BE2C (cell line): ENCODE results near the gene TMEM120A.

Source experiments
- DNase-seq: peaks from one replicate; pipeline ENCODE4 v3.0.0-alpha.2; 2020
- H3K27me3 ChIP-seq: fragments of 250-450 bp; sonication (Bioruptor Pico); 2 replicates; pipeline ENCODE4 v1.5.1; 2020; ENCODE audit warnings: mild to moderate bottlenecking
- H3K36me3 ChIP-seq: fragments of 250-450 bp; sonication (Bioruptor Pico); 2 replicates; pipeline ENCODE4 v1.5.1; 2020; ENCODE audit warnings: mild to moderate bottlenecking
- H3K4me1 ChIP-seq: fragments of 250-450 bp; sonication (Bioruptor Pico); 2 replicates; pipeline ENCODE4 v1.5.1; 2020
- H3K4me3 ChIP-seq: 2 replicates; pipeline ENCODE4 v1.5.1; 2011; ENCODE audit warnings: low read depth, low read length
- H3K9me3 ChIP-seq: fragments of 250-450 bp; sonication (Bioruptor Pico); 2 replicates; pipeline ENCODE4 v1.5.1; 2020
- TF ChIP-seq, protein P1 (sequence below): IDR thresholded peaks from 2 replicates; pipeline ENCODE4 v1.5.1; 2012; ENCODE audit warnings: mild to moderate bottlenecking, low read depth, low read length

TMEM120A gene

GRCh38 chr7:75996476-75996875 is 2.1 kb upstream of the TMEM120A start:
- H3K4me3 ChIP-seq, result no peak overlapping the region

DNA sequence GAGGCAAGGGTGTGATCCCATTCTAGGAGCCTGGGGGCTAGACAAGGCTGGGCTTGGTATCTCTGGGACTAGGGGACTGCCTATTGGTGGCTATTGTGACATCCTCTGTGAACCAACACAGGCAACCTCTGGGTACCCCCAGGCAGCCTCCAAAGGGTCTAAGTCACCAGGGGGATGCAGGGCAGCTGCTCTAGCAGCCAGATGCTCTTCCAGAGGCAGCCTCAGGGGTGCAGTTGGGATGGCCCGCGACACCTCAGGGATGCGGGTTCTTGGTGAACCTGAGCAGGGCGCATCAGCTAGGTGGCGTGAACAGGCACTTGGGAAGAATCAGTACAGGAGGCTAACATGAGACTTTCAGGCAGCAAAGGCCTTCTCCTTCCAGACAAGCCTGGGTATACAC is 1.6 kb upstream of the TMEM120A start:
- Histone ChIP-seq H3K4me1 (no peaks in the 10 kb centered on the region), H3K27me3 (no peaks in the 10 kb centered on the region), H3K36me3 (no peaks in the 10 kb centered on the region), H3K9me3 (no peaks in the 10 kb centered on the region), H3K4me3 (no peak overlapping the region)
- DNase-seq, result no peak
- TF ChIP-seq, protein P1, sequence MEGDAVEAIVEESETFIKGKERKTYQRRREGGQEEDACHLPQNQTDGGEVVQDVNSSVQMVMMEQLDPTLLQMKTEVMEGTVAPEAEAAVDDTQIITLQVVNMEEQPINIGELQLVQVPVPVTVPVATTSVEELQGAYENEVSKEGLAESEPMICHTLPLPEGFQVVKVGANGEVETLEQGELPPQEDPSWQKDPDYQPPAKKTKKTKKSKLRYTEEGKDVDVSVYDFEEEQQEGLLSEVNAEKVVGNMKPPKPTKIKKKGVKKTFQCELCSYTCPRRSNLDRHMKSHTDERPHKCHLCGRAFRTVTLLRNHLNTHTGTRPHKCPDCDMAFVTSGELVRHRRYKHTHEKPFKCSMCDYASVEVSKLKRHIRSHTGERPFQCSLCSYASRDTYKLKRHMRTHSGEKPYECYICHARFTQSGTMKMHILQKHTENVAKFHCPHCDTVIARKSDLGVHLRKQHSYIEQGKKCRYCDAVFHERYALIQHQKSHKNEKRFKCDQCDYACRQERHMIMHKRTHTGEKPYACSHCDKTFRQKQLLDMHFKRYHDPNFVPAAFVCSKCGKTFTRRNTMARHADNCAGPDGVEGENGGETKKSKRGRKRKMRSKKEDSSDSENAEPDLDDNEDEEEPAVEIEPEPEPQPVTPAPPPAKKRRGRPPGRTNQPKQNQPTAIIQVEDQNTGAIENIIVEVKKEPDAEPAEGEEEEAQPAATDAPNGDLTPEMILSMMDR, result no peak

More at GRCh38 chr7:75996476-75996875, 2.1 kb upstream of the TMEM120A start:
- TF ChIP-seq, protein P1, result no peak
- no peaks in the 10 kb centered on the region for H3K27me3 ChIP-seq
- H3K9me3 ChIP-seq, result no peaks in the 10 kb centered on the region
- H3K4me1 ChIP-seq, result no peaks in the 10 kb centered on the region
- DNase-seq, result no peak
- H3K36me3 ChIP-seq, result no peaks in the 10 kb centered on the region

GRCh38 chr7:75995052-75995471 is 667 bp upstream of the TMEM120A start:
- TF ChIP-seq, protein P1, result no peak
- Histone ChIP-seq H3K4me1 (no peaks in the 10 kb centered on the region), H3K36me3 (no peaks in the 10 kb centered on the region), H3K9me3 (no peaks in the 10 kb centered on the region), H3K4me3 (peak overlapping the region; percentile 81), H3K27me3 (no peaks in the 10 kb centered on the region)
- no peak for DNase-seq

- DNase-seq, result peak; percentile 72
These were observed 557 bp downstream of the TMEM120A start for GRCh38 chr7:75993689-75994387.

GRCh38 chr7:75992083-75992755 is 2.2 kb downstream of the TMEM120A start:
- no peaks in the 10 kb centered on the region for H3K9me3 ChIP-seq
- no peaks in the 10 kb centered on the region for H3K27me3 ChIP-seq
- H3K36me3 ChIP-seq, result peaks cover 2% of the 10 kb centered on the region; the same call in 1 of the 2 replicates
- H3K4me3 ChIP-seq, result no peak overlapping the region
- no peak for DNase-seq
- TF ChIP-seq, protein P1, result no peak
- H3K4me1 ChIP-seq, result no peaks in the 10 kb centered on the region

More at GRCh38 chr7:75993689-75994387, 557 bp downstream of the TMEM120A start:
- H3K4me3 ChIP-seq, result peak overlapping the region; percentile 81
- no peaks in the 10 kb centered on the region for H3K27me3 ChIP-seq
- H3K36me3 ChIP-seq, result no peaks in the 10 kb centered on the region
- no peaks in the 10 kb centered on the region for H3K4me1 ChIP-seq
- TF ChIP-seq, protein P1, result no peak
- H3K9me3 ChIP-seq, result no peaks in the 10 kb centered on the region

DNA sequence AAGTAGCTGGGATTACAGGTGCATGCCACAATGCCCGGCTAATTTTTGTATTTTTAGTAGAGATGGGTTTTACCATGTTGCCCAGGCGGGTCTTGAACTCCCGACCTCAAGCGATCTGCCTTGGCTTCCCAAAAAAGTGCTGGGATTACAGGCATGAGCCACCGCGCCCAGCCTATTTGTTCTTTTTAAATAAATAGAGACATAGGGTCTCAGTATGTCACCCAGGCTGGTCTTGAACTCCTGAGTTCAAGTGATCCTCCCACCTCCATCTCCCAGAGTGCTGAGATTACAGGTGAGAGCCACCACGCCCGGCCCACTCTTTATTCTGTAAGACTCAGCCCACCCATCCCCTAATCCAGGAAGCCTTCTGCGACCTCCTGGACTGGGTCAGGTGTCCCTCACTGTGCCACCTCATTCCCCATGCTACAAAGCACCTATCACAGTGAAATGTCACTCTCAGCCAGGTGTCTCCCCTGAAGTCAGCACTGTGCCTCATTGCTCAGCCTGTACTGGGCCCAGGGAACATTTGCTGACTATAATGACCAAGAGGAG is 2.8 kb downstream of the TMEM120A start:
- no peak for DNase-seq
- H3K27me3 ChIP-seq, result no peaks in the 10 kb centered on the region
- TF ChIP-seq, protein P1, result no peak
- H3K9me3 ChIP-seq, result no peaks in the 10 kb centered on the region
- H3K4me3 ChIP-seq, result no peak overlapping the region
- peaks cover 2% of the 10 kb centered on the region; the same call in 1 of the 2 replicates for H3K36me3 ChIP-seq
- H3K4me1 ChIP-seq, result no peaks in the 10 kb centered on the region
